Brain microvascular endothelial cell (primary cell): ENCODE results near the gene ARHGAP22.

Experiments used
- DNase-seq: peaks from one replicate; pipeline ENCODE4 v3.0.0-alpha.2; 2020
- H3K27ac ChIP-seq: fragments of 250-450 bp; sonication (Bioruptor Pico); 2 replicates; pipeline ENCODE4 v1.5.1; 2020; ENCODE audit warnings: mild to moderate bottlenecking, moderate library complexity
- H3K27me3 ChIP-seq: fragments of 250-450 bp; sonication (Bioruptor Pico); replicated peaks from 2 replicates; pipeline ENCODE4 v1.5.1; 2020; ENCODE audit warnings: mild to moderate bottlenecking
- H3K36me3 ChIP-seq: fragments of 250-450 bp; sonication (Bioruptor Pico); replicated peaks from 2 replicates; pipeline ENCODE4 v1.5.1; 2020; ENCODE audit warnings: mild to moderate bottlenecking
- H3K4me3 ChIP-seq: 2 replicates; pipeline ENCODE4 v1.5.1; 2011; ENCODE audit warnings: low read depth, mild to moderate bottlenecking, control low read depth, low read length, moderate library complexity
- in situ Hi-C: cut with HindIII; loops from 2 replicates; pipeline ENCODE4 v1.10.0; 2017; ENCODE audit warnings: low sequenced_read_pairs, low pct_ligation_motif_present
- TF ChIP-seq, protein P1 (sequence below): IDR thresholded peaks from 2 replicates; pipeline ENCODE4 v1.5.1; 2011; ENCODE audit warnings: low read depth, mild to moderate bottlenecking, moderate library complexity, low read length, control low read depth, inconsistent platforms; ENCODE audit errors: missing control alignments

The ARHGAP22 gene

DNA sequence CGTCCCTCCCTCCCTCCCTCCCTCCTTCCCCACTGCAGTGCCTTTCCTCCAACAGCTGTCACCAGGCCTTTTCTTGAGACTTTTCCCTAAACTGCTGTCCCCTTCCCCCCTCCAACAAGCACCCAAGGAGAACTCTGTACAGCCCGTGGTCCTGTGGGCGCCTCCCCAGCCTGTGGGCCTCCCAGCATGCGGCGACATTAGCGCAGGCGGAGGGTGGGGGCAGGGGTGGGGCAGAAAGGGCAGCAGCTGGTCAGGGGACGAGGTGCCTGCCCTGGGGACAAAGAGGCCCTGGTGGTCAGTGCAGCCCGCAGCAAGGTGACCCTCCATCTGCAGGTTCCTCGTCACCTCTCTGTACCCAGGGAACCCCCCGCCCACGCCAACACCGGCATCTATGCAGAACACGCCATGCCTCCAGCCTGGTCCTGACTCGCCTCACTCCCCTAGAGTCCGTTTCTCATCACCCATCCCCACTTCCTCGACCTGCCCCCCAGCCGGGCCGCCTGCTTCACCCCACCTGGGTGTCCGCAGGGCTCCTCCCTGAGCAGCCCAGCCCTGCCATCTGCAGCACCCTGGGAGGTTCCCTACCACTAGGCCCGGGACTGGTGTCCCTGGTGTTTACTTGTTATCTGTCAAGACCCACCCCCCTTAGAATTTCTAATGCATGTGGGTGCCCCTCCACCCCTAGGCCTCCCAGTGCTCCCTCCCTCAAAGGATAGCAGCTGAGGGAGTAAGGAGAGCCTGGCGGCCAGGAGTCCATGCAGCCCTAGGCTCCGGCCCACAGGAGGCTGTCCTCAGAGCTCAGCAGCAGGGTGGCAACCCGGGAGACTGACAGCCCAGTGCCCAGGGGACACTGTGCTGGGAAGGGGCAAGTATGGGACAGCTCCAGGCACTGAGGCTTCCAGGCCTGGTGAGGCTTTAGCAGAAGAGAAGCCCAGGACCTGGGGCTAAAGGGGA is 147.8 kb downstream of the ARHGAP22 start:
- in situ Hi-C loops: no loop called here
- no peak for DNase-seq
- no peak overlapping the region for H3K27ac ChIP-seq
- TF ChIP-seq, protein P1, sequence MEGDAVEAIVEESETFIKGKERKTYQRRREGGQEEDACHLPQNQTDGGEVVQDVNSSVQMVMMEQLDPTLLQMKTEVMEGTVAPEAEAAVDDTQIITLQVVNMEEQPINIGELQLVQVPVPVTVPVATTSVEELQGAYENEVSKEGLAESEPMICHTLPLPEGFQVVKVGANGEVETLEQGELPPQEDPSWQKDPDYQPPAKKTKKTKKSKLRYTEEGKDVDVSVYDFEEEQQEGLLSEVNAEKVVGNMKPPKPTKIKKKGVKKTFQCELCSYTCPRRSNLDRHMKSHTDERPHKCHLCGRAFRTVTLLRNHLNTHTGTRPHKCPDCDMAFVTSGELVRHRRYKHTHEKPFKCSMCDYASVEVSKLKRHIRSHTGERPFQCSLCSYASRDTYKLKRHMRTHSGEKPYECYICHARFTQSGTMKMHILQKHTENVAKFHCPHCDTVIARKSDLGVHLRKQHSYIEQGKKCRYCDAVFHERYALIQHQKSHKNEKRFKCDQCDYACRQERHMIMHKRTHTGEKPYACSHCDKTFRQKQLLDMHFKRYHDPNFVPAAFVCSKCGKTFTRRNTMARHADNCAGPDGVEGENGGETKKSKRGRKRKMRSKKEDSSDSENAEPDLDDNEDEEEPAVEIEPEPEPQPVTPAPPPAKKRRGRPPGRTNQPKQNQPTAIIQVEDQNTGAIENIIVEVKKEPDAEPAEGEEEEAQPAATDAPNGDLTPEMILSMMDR: no peak
- no peak overlapping the region for H3K4me3 ChIP-seq
- H3K27me3 ChIP-seq: no peaks in the 10 kb centered on the region
- peaks cover 15% of the 10 kb centered on the region for H3K36me3 ChIP-seq

DNA sequence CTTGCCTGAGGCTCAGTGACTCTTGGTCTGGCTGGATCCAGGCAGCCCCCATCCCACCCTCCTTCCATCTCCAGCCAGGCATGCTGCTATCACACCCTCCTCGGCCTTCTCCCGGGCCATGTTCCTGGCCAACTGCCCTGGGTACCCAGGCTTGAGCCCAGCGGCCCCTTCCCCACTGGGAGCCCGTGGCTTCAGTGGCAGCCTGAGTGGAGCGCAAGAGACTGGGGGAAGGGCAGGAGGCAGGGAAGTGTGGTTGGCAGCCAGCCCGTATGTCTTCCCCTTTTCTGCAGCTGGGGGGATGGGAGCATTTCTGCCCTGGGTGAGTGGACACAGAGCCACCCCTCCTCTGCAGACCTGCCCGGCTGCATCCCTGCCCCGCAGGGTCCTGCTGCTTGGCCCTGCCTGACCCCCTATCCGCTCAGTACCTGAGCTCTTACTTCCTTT is 148.5 kb downstream of the ARHGAP22 start:
- Histone ChIP-seq H3K4me3 (no peak overlapping the region), H3K36me3 (peaks cover 18% of the 10 kb centered on the region), H3K27me3 (no peaks in the 10 kb centered on the region), H3K27ac (no peak overlapping the region)
- no peak for DNase-seq
- in situ Hi-C loops: no loop called here
- TF ChIP-seq, protein P1: no peak

DNA sequence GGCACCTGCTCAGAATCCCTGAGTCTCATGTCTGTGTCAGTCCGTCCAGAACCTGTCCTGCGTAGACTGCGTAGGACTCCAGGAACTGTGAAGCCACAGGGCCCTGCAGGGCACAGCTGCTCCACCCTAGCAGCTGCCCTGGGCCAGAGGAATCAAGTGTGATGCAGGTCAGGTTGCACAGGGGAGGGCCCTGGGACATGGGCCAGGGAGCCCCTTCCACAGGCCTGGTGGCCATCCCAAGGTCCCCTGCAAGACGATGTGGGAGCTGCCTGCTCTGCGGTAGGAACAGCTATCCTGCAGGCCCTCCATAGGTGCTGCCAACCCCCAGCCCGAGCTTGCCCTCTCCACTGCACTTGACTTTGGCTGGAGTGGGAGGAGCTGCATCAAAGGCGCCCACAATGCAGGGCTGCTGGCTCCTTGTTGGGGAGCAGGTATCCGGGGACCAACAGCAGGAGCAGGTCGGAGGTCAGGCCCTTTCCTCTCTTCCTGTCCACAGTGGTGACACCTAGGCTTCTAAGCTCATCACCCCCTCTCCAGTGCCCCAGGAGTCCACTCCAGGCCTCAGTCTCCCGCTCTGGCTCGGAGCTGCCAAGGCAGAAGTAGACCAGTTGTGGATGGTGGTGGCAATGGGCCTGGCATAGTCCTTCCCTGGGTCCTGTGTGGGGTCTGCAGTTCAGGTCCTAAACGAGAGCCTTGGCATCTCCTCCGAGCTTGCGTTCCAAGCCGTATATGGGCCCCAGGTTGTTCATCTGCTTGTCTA is 149.3 kb downstream of the ARHGAP22 start:
- H3K4me3 ChIP-seq: no peak overlapping the region
- H3K27ac ChIP-seq: no peak overlapping the region
- in situ Hi-C loops: no loop called here
- no peaks in the 10 kb centered on the region for H3K27me3 ChIP-seq
- no peak for DNase-seq
- TF ChIP-seq, protein P1: no peak
- peaks cover 24% of the 10 kb centered on the region for H3K36me3 ChIP-seq

DNA sequence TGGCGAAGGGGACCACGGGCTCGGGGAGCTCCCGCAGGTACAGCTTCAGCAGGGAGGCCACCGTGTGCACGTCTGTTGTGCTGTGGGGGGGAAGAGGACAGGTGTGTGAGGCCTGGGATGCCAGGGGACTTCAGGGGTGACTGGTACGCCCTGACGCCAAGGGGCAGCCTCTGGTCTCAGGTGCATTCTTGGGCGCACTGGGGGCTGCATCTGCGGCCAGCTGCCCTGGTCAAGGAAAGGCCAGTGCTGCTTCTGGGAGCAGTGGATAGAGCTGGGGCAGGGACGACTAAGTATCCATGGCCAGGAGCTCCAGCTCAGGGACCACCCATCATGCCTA is 149.8 kb downstream of the ARHGAP22 start:
- in situ Hi-C loops: no loop called here
- H3K27ac ChIP-seq: no peak overlapping the region
- no peak overlapping the region for H3K4me3 ChIP-seq
- H3K36me3 ChIP-seq: peaks cover 29% of the 10 kb centered on the region
- TF ChIP-seq, protein P1: no peak
- H3K27me3 ChIP-seq: no peaks in the 10 kb centered on the region
- DNase-seq: no peak

DNA sequence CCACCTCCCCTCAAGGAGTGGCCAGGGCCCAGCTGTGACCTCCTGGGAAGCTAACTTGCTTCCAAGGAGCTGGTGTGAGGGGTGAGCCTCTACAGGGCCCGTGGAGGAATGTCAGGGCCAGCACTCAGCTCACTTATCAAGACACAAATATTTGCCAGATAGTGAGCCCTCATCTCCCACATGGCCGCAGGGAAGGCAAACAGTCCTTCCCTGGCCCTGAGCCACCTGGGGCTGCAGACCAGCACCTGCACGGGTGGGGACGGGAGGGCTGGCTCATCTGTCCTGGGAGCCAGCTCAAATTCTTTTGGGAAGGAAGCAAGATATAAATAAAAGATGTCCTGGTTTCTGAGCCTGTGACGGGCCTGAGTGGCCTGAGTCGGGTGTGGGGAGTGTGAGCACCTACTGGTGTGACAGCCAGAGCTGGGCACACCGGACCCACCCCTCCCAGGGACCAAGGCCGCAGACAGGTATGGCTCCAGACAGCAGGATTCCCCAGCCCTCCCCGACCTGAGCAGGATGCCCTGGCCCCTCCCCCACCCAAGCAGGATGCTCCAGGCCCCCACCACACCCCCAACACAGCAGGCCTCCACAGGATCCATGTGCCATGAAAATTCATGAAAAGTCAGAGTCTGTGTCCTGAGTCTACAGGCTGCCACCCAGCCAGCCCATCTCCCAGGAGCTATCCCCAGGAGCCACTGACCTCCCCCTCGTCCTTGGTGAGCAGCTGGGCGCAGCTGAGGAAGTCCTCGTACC is 150.4 kb downstream of the ARHGAP22 start:
- no peak overlapping the region for H3K4me3 ChIP-seq
- TF ChIP-seq, protein P1: no peak
- no peak overlapping the region for H3K27ac ChIP-seq
- no peak for DNase-seq
- H3K36me3 ChIP-seq: peaks cover 28% of the 10 kb centered on the region
- no peaks in the 10 kb centered on the region for H3K27me3 ChIP-seq
- in situ Hi-C loops: no loop called here
